ENCODE data around the gene JAML.

- TF ChIP-seq SUZ12 (IDR thresholded peaks at IDR 0.05; ENCODE audit: extremely low read depth, insufficient read depth, insufficient read length) (no peak), YY1 (IDR thresholded peaks at IDR 0.05; ENCODE audit: insufficient read depth, insufficient read length) (no peak), ZNF274 (IDR thresholded peaks at IDR 0.05; ENCODE audit: low read depth, low read length) (no peak)
These were observed 13.6 kb upstream of the JAML start for GRCh38 chr11:118238421-118238820.
